Measurements from ENCODE around the gene COL26A1. TPM values are rescaled to one million over a fixed set of nuclear protein-coding genes. Genes with fewer than 3 reads are reported as not detected.

COL26A1 gene
- total and polyA plus RNA-seq, 7 donors: 0.13 TPM; not detected in 6

DNA sequence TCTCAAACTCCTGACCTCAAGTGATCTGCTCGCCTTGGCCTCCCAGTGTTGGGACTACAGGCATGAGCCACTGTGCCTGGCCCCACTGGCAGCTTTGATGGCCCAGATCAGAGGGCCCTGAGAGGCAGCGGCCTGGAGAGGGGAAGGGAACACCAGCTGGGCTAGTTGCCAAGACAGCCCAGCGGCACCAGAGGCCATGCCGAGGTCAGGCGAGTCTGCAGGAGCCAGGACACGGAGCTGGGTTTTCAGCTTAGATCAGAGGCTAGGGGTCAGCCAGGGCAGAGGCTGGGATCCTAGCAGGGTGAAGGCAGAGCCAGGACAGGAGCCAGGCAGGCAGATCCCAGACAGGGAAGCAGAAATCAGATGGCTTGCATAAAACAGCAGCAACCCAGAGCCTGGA is 173.6 kb downstream of the COL26A1 start:
- no peaks in the 10 kb centered on the region for H3K4me1 ChIP-seq
- TF ChIP-seq POLR2A (IDR thresholded peaks at IDR 0.05) (no peak), POLR2AphosphoS5 (IDR thresholded peaks at IDR 0.05) (no peak)
- intact Hi-C loops (cut with DNase I): no loop called here
- DNase-seq: no peak
- H3K27me3 ChIP-seq: peaks cover 0 to 7% (median 2%) of the 10 kb centered on the region in 3 donors
- WGBS, 2 donors: 68 to 76% methylated on average over 6 of the region's 6 CpGs
- no peaks in the 10 kb centered on the region for H3K9me3 ChIP-seq
- H3K36me3 ChIP-seq: no peaks in the 10 kb centered on the region
- H3K27ac ChIP-seq: no peak overlapping the region
- H3K4me3 ChIP-seq: no peak overlapping the region

DNA sequence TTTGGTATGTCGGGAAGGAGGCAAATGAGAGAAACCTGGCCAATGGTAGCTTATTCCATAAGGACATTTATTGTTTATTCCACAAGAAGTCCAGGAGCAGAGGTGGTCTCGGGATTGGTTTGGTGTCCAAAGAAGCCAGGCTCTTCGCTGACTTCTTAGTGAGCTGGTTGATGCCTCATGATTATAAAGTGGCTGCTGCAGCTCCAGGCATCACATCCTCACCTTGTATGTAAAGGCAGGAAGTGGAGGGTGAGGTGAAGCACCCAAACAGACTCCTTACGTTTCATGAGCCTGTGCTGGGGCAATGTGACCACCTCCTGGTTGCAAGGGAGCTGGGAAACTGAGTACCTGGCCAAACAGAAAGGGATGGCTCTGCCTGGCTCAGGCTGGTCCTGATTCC is 174.0 kb downstream of the COL26A1 start:
- no peaks in the 10 kb centered on the region for H3K4me1 ChIP-seq
- H3K9me3 ChIP-seq: no peaks in the 10 kb centered on the region
- H3K27me3 ChIP-seq: peaks cover 0 to 7% (median 2%) of the 10 kb centered on the region in 3 donors
- 92 to 93% methylated on average over 4 of the region's 4 CpGs for WGBS, 2 donors
- no peak overlapping the region for H3K27ac ChIP-seq
- no peaks in the 10 kb centered on the region for H3K36me3 ChIP-seq
- TF ChIP-seq EP300 (IDR thresholded peaks at IDR 0.05): no peak
- TF ChIP-seq, protein P1, sequence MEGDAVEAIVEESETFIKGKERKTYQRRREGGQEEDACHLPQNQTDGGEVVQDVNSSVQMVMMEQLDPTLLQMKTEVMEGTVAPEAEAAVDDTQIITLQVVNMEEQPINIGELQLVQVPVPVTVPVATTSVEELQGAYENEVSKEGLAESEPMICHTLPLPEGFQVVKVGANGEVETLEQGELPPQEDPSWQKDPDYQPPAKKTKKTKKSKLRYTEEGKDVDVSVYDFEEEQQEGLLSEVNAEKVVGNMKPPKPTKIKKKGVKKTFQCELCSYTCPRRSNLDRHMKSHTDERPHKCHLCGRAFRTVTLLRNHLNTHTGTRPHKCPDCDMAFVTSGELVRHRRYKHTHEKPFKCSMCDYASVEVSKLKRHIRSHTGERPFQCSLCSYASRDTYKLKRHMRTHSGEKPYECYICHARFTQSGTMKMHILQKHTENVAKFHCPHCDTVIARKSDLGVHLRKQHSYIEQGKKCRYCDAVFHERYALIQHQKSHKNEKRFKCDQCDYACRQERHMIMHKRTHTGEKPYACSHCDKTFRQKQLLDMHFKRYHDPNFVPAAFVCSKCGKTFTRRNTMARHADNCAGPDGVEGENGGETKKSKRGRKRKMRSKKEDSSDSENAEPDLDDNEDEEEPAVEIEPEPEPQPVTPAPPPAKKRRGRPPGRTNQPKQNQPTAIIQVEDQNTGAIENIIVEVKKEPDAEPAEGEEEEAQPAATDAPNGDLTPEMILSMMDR (IDR thresholded peaks at IDR 0.05): no peak
- no peak for TF ChIP-seq POLR2A (IDR thresholded peaks at IDR 0.05)
- no peak for TF ChIP-seq POLR2AphosphoS5 (IDR thresholded peaks at IDR 0.05)
- H3K4me3 ChIP-seq: no peak overlapping the region
- intact Hi-C loops (cut with DNase I): no loop called here
- DNase-seq: no peak

DNA sequence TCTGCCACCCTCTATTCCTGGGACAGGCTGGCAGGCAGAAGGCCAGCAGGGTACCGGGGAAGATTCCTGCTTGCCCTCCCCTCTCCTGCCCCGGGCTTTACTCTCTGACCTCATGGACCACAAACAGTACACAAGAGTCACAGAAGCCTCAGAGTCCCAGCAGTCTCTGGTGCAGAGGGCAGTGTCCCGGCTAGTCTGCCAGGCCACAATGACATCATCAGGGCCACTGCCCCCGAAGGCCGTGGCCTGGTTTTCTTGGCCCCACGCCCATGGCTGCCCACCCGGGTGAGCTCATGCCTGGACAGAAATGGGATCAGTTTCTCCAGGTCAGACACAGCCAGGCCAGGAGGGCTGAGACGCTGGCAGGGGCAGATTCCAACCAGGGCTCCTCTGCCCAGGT is 174.5 kb downstream of the COL26A1 start:
- no peaks in the 10 kb centered on the region for H3K9me3 ChIP-seq
- WGBS, 2 donors: 49 to 72% methylated on average over 8 of the region's 8 CpGs
- DNase-seq: no peak
- H3K27ac ChIP-seq: peak overlapping the region in 1 of 4 donors; percentile 2
- TF ChIP-seq EP300 (IDR thresholded peaks at IDR 0.05): no peak
- TF ChIP-seq POLR2AphosphoS5 (IDR thresholded peaks at IDR 0.05): no peak
- TF ChIP-seq, protein P1 (IDR thresholded peaks at IDR 0.05): no peak
- no peak for TF ChIP-seq POLR2A (IDR thresholded peaks at IDR 0.05)
- peaks cover 0 to 10% (median 2%) of the 10 kb centered on the region in 3 donors for H3K27me3 ChIP-seq
- H3K4me1 ChIP-seq: no peaks in the 10 kb centered on the region
- H3K36me3 ChIP-seq: no peaks in the 10 kb centered on the region
- intact Hi-C loops (cut with DNase I): no loop called here
- no peak overlapping the region for H3K4me3 ChIP-seq

DNA sequence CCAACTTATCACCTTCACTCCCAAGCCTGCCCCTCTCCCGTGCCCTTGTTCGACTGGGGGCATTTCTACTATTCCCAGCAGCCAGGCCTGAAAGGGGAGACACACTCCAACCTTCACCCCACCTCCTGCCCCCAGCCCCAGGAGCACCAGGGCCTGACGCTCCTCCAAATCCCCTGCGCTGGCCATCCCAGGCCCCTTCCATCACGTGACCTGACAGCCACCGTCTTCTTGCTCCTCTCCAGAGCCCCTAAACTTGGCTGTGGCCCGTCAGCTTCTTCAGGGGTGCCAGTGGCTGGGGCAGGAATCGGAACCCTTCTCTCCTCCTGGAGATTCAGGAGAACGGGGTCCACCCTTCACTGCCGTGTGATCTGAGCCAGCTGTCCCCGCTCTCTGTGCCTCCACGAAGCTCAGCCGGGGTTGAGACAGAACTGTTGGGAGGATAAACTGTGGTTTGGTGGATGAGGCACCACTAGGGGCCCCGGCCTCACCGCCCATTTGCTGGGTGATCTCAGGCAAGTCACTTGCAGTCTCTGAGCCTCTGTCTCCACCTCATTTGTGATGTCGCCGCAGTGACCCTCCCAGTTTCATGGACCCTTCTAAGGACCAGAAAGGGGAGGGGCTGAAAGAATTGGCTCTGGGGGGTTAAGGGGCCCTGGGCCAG is 175.4 kb downstream of the COL26A1 start:
- Histone ChIP-seq H3K9me3 (no peaks in the 10 kb centered on the region), H3K27me3 (peaks cover 0 to 11% (median 0%) of the 10 kb centered on the region in 3 donors), H3K36me3 (no peaks in the 10 kb centered on the region), H3K4me3 (no peak overlapping the region), H3K4me1 (no peaks in the 10 kb centered on the region), H3K27ac (no peak overlapping the region)
- TF ChIP-seq, protein P1 (IDR thresholded peaks at IDR 0.05): no peak
- TF ChIP-seq EP300 (IDR thresholded peaks at IDR 0.05) (no peak), POLR2A (IDR thresholded peaks at IDR 0.05) (no peak), POLR2AphosphoS5 (IDR thresholded peaks at IDR 0.05) (no peak)
- DNase-seq: no peak
- 82 to 83% methylated on average over 17 of the region's 17 CpGs for WGBS, 2 donors
- intact Hi-C loops (cut with DNase I): no loop called here

DNA sequence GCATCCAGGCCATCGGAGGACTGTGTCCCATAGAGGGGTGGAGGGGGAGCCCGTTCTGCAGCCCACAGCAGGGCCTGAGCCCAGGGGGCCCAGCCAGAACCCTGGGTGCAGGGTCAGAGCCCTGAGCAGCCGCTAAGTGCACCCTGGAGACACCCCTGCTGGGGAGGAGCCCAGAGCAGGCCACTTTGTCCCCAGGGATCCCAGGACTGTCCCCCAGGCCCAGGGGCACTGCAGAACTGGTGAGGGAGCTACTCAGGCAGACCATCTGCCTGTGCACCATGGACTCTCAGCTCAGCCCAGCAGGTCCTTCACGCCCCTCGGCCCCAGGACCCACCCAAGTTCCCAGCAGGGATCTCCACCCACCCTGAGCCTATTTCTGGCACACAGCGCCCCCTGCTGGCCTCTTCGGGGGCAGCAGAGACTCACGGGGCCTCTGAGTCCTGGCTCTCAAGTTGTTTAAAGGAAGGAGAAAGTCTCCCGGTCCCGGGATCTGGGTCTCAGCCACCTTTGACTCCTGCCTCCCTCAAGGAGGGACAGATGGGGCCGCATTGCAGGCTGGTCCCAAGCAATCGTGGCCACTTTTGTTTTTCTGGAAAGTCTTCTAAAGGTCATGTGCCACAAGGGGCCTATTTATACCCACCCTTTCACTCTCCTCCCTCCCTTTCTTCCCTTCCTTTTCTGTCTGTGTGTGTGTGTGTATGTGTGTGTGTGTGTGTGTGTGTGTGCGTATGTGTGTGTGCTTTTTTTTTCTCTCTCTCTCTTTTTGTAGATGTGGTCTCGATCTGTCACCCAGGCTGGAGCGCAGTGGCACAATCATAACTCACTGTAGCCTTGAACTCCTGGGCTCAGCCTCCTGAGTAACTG is 176.2 kb downstream of the COL26A1 start:
- no peaks in the 10 kb centered on the region for H3K4me1 ChIP-seq
- DNase-seq: no peak
- intact Hi-C loops (cut with DNase I): no loop called here
- 23 to 26% methylated on average over 15 of the region's 15 CpGs for WGBS, 2 donors
- H3K36me3 ChIP-seq: no peaks in the 10 kb centered on the region
- H3K27me3 ChIP-seq: peaks cover 0 to 8% (median 0%) of the 10 kb centered on the region in 3 donors
- no peak overlapping the region for H3K27ac ChIP-seq
- H3K9me3 ChIP-seq: no peaks in the 10 kb centered on the region
- H3K4me3 ChIP-seq: no peak overlapping the region
- TF ChIP-seq POLR2A (IDR thresholded peaks at IDR 0.05) (no peak), POLR2AphosphoS5 (IDR thresholded peaks at IDR 0.05) (no peak), EP300 (IDR thresholded peaks at IDR 0.05) (no peak)
- TF ChIP-seq, protein P1 (IDR thresholded peaks at IDR 0.05): peak in 3 of 4 experiments; percentile 37 to 67 (median 66)
